NCI-H2107 (cell line): ENCODE measurements around the gene POLR3B.

Experiments
- DNase-seq: peaks from one replicate; lab custom pipeline; 2025; lab: John Stamatoyannopoulos, UW

The POLR3B gene

GRCh38 chr12:106415134-106415533 is 57.6 kb downstream of the POLR3B start:
- no peak for DNase-seq

GRCh38 chr12:106416273-106416672 is 58.7 kb downstream of the POLR3B start:
- DNase-seq, result no peak

- DNase-seq, result no peak
Measured at GRCh38 chr12:106417926-106418910, 60.7 kb downstream of the POLR3B start.

- DNase-seq, result no peak
Measured at GRCh38 chr12:106418970-106419369, 61.4 kb downstream of the POLR3B start.

- no peak for DNase-seq
Measured at GRCh38 chr12:106423291-106423690, 65.7 kb downstream of the POLR3B start.

- DNase-seq, result no peak
Measured at GRCh38 chr12:106425061-106425702, 67.6 kb downstream of the POLR3B start.

GRCh38 chr12:106427917-106428316 is 70.4 kb downstream of the POLR3B start:
- no peak for DNase-seq

GRCh38 chr12:106428384-106428783 is 70.8 kb downstream of the POLR3B start:
- DNase-seq, result no peak

GRCh38 chr12:106429043-106429552 is 71.5 kb downstream of the POLR3B start:
- no peak for DNase-seq

GRCh38 chr12:106429636-106430035 is 72.1 kb downstream of the POLR3B start:
- DNase-seq, result no peak

- DNase-seq, result no peak
Measured at GRCh38 chr12:106431839-106432411, 74.4 kb downstream of the POLR3B start.

GRCh38 chr12:106433055-106433454 is 75.5 kb downstream of the POLR3B start:
- DNase-seq, result no peak

GRCh38 chr12:106434526-106434925 is 77.0 kb downstream of the POLR3B start:
- DNase-seq, result no peak

GRCh38 chr12:106436164-106436563 is 78.6 kb downstream of the POLR3B start:
- DNase-seq, result no peak

- DNase-seq, result no peak
Measured at GRCh38 chr12:106442575-106442974, 85.0 kb downstream of the POLR3B start.

GRCh38 chr12:106445053-106445452 is 87.5 kb downstream of the POLR3B start:
- no peak for DNase-seq

GRCh38 chr12:106445959-106446358 is 88.4 kb downstream of the POLR3B start:
- DNase-seq, result peak; percentile 25

- no peak for DNase-seq
Measured at GRCh38 chr12:106446419-106447092, 89.0 kb downstream of the POLR3B start.

GRCh38 chr12:106452309-106452708 is 94.8 kb downstream of the POLR3B start:
- no peak for DNase-seq

- DNase-seq, result no peak
Measured at GRCh38 chr12:106455111-106455510, 97.6 kb downstream of the POLR3B start.

GRCh38 chr12:106459124-106459523 is 101.6 kb downstream of the POLR3B start:
- no peak for DNase-seq

- no peak for DNase-seq
Measured at GRCh38 chr12:106459534-106459933, 102.0 kb downstream of the POLR3B start.
